Mucosa of descending colon (tissue), 3 donors: ENCODE data around the gene ZBTB42. TPM values are rescaled to one million over a fixed set of nuclear protein-coding genes. Genes with fewer than 3 reads are reported as not detected.

Source experiments
- ATAC-seq: fragments of 200-7000 bp; cut with Tn5 transposase; one replicate; pipeline ENCODE4 v1.9.1; 2020; ENCODE audit warnings: mild to moderate bottlenecking, moderate library complexity
- DNase-seq, 3 donors: peaks; one replicate each; pipeline ENCODE4 v3.0.0-alpha.2; 2020
- H3K36me3 ChIP-seq: fragments of 200-600 bp; one replicate; pipeline ENCODE4 v1.8.0; 2021; ENCODE audit warnings: low read depth, mild to moderate bottlenecking
- H3K4me1 ChIP-seq: fragments of 200-600 bp; one replicate; pipeline ENCODE4 v1.8.0; 2021; ENCODE audit warnings: low read depth, mild to moderate bottlenecking
- H3K4me3 ChIP-seq: fragments of 200-600 bp; one replicate; pipeline ENCODE4 v1.8.0; 2021; ENCODE audit warnings: mild to moderate bottlenecking
- H3K9me3 ChIP-seq: fragments of 200-600 bp; one replicate; pipeline ENCODE4 v1.8.0; 2021; ENCODE audit warnings: mild to moderate bottlenecking
- intact Hi-C, 2 donors: fragments of 100-400 bp; cut with DNase I in 1 of 2; cut with micrococcal nuclease in 1 of 2; formaldehyde crosslinking; loops; one replicate each; pipeline versions ENCODE4 v1.11.0 to v1.11.1; 2022; cut with DNase I, micrococcal nuclease
- total RNA-seq, 3 donors: library from RNA; stranded (reverse); fragmentation: NEBNext Ultra II Directional in 2 of 3; extraction: Animal tissue kit (Norgen Biotek cat#: 25700) in 2 of 3; gene quantifications; one replicate each; pipeline versions ENCODE4 v1.2.1 to v1.2.4, GENCODE V29; 2021 to 2023
- TF ChIP-seq, protein P1 (sequence below): fragments of 200-600 bp; IDR thresholded peaks from one replicate; pipeline ENCODE4 v1.8.0; 2022; ENCODE audit warnings: antibody characterized with exemption, mild to moderate bottlenecking
- donor health status: DM: no; HTN: no; CAD: no; lungs with moderate emphysema.
- donor health status: DM: no; HTN: no; CAD: no.
- donor health status: DM: no; HTN: yes; CAD: no.

ZBTB42 gene
- total RNA-seq, 3 donors from 2014 or later = 6.5 to 10.6 (median 7.8) TPM

DNA sequence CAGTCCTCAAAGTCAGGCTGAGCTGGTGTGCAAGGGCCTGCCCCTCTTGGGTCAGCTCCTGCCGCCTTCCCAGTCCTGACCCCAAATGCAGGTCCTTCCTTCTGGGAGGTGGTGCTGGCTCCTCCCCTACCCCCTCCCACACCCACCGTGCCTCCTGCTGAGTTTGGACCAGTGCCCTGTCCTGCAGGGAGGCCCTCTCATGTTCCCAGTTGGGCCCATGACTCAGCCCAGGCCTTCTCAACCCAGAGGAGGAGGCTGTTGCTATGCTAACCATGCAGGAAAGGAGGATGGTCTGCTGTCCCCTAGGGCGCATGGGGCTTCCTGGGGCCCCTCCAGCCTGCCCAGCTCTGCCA lies 4.4 kb downstream of the ZBTB42 start:
- no peaks in the 10 kb centered on the region for H3K9me3 ChIP-seq
- DNase-seq (peak in 1 of 3 donors; percentile 58), ATAC-seq (no peak)
- intact Hi-C loops = no loop called here
- H3K4me3 ChIP-seq = no peak overlapping the region
- no peaks in the 10 kb centered on the region for H3K36me3 ChIP-seq
- TF ChIP-seq, protein P1, sequence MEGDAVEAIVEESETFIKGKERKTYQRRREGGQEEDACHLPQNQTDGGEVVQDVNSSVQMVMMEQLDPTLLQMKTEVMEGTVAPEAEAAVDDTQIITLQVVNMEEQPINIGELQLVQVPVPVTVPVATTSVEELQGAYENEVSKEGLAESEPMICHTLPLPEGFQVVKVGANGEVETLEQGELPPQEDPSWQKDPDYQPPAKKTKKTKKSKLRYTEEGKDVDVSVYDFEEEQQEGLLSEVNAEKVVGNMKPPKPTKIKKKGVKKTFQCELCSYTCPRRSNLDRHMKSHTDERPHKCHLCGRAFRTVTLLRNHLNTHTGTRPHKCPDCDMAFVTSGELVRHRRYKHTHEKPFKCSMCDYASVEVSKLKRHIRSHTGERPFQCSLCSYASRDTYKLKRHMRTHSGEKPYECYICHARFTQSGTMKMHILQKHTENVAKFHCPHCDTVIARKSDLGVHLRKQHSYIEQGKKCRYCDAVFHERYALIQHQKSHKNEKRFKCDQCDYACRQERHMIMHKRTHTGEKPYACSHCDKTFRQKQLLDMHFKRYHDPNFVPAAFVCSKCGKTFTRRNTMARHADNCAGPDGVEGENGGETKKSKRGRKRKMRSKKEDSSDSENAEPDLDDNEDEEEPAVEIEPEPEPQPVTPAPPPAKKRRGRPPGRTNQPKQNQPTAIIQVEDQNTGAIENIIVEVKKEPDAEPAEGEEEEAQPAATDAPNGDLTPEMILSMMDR = no peak
- peaks cover 21% of the 10 kb centered on the region for H3K4me1 ChIP-seq

DNA sequence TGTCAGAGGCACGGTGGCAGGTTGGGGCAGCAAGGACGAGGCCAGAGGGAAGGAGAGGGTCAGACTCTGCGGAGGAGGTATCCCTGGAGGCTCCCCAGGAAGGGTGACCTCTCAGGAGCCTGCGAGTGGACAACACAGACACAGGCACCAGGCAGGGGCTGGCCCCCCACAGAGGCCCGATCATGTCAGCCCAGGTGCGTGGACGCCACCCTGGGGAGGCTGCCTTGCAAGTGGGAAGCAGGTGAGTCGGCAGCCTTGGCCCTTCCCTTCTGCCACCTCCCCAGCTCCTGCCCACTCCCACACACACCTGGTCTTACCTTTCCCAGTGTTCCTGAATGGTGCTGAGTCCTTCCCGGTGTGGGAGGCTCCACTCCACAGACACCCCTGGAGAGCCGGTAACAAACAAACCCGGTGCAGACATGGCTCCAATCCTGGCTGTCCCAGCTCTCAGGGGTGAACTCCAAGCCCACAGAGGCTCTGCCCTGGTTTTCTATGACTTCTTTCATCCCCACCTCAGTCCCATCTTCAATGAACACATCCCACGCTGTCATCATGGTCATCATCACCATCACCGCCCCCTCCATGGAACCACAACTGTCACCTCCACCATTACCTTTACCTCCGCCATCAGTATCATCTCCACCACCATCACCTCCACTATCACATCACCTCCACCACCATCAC lies 5.2 kb downstream of the ZBTB42 start:
- peaks cover 21% of the 10 kb centered on the region for H3K4me1 ChIP-seq
- TF ChIP-seq, protein P1 = no peak
- no peak for DNase-seq
- no peaks in the 10 kb centered on the region for H3K9me3 ChIP-seq
- no peaks in the 10 kb centered on the region for H3K36me3 ChIP-seq
- intact Hi-C loops = no loop called here
- no peak for ATAC-seq
- no peak overlapping the region for H3K4me3 ChIP-seq

DNA sequence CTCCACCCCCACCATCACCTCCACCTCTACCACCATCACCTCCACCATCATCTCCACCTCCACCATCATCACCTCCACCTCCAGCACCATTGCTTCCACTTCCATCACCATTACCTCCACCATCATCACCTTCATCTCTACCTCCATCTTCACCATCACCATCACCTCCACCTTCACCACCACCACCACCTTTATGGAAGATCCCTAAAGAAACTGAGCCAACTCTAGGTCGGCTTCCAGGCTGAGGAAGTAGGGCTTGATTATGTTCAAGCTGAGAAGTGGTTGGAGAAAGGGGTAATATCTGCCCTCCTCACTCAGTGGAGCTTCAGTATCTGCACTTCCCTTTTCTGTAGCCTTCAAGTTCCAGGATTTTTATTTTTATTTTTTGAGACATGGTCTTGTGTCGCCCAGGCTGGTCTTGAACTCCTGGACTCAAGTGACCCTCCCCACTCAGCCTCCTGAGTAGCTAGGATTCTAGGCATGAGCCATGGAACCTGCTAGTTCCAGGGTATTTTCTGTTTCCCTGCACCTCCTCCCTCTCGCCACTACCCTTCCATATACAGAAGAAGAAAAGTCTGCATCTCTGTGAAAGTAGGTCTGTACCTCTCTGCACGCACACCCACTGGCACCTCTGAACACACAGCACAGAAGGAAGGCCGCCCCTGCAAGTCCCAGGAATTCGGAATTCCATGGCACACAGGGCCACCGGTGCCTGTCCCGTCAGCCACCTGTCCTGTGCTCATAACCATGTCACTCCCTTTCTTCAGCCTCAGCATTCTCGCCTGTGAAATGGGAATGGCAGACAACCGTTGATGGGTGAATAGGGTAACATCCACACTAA lies 5.9 kb downstream of the ZBTB42 start:
- Histone ChIP-seq H3K9me3 (no peaks in the 10 kb centered on the region), H3K36me3 (no peaks in the 10 kb centered on the region), H3K4me1 (peaks cover 13% of the 10 kb centered on the region), H3K4me3 (no peak overlapping the region)
- ATAC-seq = no peak
- no peak for DNase-seq
- TF ChIP-seq, protein P1 = no peak
- intact Hi-C loops = no loop called here

DNA sequence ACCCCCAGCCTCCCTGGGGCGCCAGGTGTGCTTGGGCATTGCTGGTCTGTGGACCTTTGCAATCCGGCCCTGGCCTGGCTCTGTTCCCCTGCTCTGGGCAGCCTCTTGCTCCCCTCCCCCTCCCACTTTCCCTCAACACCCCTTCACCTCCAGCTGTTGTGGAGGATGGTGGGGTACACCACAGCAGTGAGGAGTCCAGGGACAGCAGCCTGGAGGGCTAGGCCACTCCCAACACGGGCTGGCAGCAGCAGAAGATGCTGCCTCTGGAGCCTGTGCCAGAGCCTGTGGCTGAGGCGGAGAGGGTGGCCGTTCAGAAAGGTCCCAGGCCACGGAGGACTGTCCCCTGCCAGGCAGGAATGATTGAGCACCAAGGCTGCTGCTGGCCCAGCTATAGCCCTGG lies 7.6 kb downstream of the ZBTB42 start:
- intact Hi-C loops = no loop called here
- ATAC-seq = no peak
- no peaks in the 10 kb centered on the region for H3K36me3 ChIP-seq
- no peak for DNase-seq
- no peaks in the 10 kb centered on the region for H3K9me3 ChIP-seq
- no peak overlapping the region for H3K4me3 ChIP-seq
- TF ChIP-seq, protein P1 = no peak
- peaks cover 3% of the 10 kb centered on the region for H3K4me1 ChIP-seq

DNA sequence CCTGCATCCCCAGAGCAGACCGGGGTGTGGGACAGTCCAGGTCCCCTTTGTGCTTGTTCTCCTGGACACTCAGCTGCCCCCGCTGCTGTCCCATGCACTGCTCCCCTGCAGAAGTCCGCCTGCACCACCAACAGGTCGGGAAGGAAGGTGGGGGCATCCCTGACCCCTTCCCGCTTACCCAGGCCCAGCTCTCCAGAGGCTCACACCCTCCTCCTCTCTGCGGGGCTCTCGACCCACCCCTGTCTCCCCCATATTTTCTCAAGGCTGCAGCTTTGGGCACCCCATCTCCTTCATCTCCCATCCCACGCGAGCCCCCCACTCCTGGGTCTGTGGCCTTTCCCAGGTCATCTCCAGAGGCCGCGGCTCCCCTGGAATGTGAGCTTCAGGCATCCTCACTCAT lies 9.4 kb downstream of the ZBTB42 start:
- TF ChIP-seq, protein P1 = no peak
- DNase-seq (peak in 1 of 3 donors; percentile 44), ATAC-seq (no peak)
- Histone ChIP-seq H3K4me3 (no peak overlapping the region), H3K4me1 (peaks cover 9% of the 10 kb centered on the region), H3K9me3 (no peaks in the 10 kb centered on the region), H3K36me3 (no peaks in the 10 kb centered on the region)
- intact Hi-C loops = no loop called here
